ENCODE measurements around the gene VCL. TPM values are rescaled to one million over a fixed set of nuclear protein-coding genes. Genes with fewer than 3 reads are reported as not detected.
"Not testable (repeated sequence)": the region's sequence is repeated elsewhere in the genome, so short reads cannot be mapped to it uniquely, and the experiment has no call there.

The VCL gene
- total RNA-seq, 2 experiments from 2014 or later = 15.6 to 18.5 TPM

DNA sequence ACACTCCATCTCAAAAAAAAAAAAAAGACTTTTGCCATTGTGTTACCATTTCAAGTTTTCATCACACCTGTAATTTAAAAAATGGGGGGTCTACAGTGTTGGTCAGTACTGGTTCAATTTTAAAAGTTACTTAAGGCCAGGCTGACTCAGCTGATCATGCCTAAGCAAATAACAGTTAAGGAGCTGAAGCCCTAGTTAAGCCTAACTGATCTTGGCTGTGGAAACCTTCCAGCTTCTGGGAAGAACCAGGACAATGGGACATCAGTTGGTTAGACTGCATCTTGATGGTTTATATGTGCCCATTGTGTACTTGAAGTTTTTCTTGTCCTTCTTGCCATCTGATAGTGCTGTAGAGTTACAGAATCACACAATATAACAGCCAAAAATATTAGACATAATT, 26.7 kb downstream of the VCL start:
- peaks cover 3% of the 10 kb centered on the region for H3K4me1 Mint-ChIP-seq
- H3K27ac Mint-ChIP-seq = no peak overlapping the region
- POLR2A ChIA-PET = no interaction called here
- ATAC-seq (ENCODE audit: low read depth) = no peak
- H3K27me3 Mint-ChIP-seq = no peaks in the 10 kb centered on the region
- H3K9me3 Mint-ChIP-seq = no peaks in the 10 kb centered on the region
- H3K4me3 Mint-ChIP-seq = no peak overlapping the region
- H3K36me3 Mint-ChIP-seq = peaks cover 4% of the 10 kb centered on the region
- no peak for DNase-seq

DNA sequence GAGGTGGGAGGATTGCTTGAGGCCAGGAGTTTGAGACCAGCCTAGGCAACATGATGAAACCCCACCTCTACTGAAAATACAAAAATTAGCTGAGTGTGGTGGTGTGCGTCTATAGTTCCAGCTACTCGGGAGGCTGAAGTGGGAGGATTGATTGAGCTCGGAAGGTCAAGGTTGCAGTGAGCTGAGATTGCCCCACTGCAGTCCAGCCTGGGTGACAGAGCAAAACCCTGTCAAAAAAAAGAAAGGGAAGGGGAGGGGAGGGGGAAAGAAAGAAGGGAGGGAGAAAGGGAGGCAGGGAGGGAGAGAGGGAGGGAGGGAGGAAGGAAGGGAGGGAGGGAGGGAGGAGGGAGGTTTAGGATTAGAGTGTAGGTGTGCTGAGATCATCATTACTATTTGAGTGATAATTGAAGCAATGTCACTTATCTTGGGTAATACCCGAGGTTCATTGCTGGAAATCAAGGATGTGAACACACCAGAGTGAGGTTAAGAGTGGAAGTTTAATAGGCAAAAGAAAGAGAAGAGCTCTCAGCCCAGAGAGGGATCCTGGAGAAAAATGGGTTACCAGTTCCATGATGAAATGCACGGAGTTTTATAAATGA, 27.6 kb downstream of the VCL start:
- peaks cover 3% of the 10 kb centered on the region for H3K4me1 Mint-ChIP-seq
- ATAC-seq (ENCODE audit: low read depth) (no peak), DNase-seq (no peak)
- H3K27ac Mint-ChIP-seq = no peak overlapping the region
- H3K9me3 Mint-ChIP-seq = no peaks in the 10 kb centered on the region
- no peak overlapping the region for H3K4me3 Mint-ChIP-seq
- H3K27me3 Mint-ChIP-seq = no peaks in the 10 kb centered on the region
- POLR2A ChIA-PET = no interaction called here
- H3K36me3 Mint-ChIP-seq = peaks cover 4% of the 10 kb centered on the region

DNA sequence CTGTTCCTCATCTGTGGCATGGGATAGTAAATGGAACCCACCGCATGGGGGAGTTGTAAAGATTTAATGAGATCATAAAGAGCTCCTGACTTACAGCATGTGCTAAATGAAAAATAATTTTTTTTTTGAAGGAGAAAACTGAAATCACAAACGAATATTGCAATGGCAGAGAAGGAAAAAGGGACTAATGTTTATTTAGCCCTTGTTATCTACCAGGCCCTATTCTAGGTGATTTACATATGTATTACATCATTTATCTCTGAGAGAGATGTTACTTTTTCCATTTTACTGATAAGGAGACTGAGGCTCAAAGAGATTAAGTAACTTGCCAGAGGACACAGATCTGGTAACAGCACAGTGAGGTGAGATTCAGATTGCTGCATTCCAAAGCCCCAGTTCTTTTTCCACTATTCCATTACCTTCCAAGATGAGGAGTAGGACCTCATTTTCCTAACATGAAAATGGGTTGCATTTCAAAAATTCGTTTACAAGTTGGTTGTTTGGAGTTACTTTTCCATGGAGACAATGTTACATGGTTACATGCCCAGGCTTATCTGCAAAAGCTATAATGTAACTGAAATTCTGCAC, 28.6 kb downstream of the VCL start:
- DNase-seq (no peak), ATAC-seq (ENCODE audit: low read depth) (no peak)
- H3K36me3 Mint-ChIP-seq = peaks cover 1% of the 10 kb centered on the region
- H3K27ac Mint-ChIP-seq = no peak overlapping the region
- no peaks in the 10 kb centered on the region for H3K9me3 Mint-ChIP-seq
- peaks cover 3% of the 10 kb centered on the region for H3K4me1 Mint-ChIP-seq
- no peak overlapping the region for H3K4me3 Mint-ChIP-seq
- POLR2A ChIA-PET = no interaction called here
- no peaks in the 10 kb centered on the region for H3K27me3 Mint-ChIP-seq

DNA sequence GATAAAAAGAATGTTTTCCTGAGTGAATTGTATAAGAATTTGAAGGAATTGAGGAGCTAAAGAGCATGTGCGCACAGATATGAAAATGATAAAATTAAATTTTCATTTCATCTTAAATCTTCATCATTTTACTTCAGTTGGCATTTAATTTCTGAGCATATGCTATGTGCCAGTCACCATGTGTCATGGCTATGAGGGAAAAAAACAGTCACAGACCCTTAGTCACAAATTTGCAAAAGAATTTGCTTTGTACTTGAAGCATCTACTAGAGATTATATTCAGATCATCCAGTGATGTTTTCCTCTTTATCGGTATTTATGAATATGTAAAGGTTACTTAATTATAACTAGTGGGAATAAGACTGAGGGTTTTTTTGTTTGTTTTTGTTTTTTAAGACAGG, 29.8 kb downstream of the VCL start:
- Mint-ChIP-seq H3K27me3 (no peaks in the 10 kb centered on the region), H3K36me3 (peaks cover 1% of the 10 kb centered on the region), H3K27ac (no peak overlapping the region), H3K4me3 (no peak overlapping the region), H3K4me1 (peaks cover 3% of the 10 kb centered on the region), H3K9me3 (no peaks in the 10 kb centered on the region)
- DNase-seq (no peak), ATAC-seq (ENCODE audit: low read depth) (no peak)
- POLR2A ChIA-PET = no interaction called here

DNA sequence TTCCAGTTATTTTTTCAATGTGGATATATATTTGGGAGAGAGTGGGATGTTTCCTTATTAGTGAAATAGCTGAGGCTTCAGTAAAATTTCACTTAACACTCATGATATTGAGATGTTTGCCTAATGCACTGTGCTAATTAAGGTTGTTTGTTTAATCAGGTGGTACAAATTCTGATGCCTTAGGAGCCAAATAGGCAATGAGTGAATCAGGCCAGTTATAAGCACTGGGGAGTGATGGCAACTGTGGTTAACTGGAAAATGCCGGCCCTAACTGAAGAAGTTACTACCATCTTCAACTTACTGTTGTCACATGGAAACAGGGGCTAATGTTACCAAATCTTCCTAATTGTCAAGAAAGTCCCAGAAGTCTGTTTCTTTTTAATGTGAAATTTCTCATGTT, 32.0 kb downstream of the VCL start:
- no peak overlapping the region for H3K27ac Mint-ChIP-seq
- POLR2A ChIA-PET = no interaction called here
- peaks cover 5% of the 10 kb centered on the region for H3K4me1 Mint-ChIP-seq

DNA sequence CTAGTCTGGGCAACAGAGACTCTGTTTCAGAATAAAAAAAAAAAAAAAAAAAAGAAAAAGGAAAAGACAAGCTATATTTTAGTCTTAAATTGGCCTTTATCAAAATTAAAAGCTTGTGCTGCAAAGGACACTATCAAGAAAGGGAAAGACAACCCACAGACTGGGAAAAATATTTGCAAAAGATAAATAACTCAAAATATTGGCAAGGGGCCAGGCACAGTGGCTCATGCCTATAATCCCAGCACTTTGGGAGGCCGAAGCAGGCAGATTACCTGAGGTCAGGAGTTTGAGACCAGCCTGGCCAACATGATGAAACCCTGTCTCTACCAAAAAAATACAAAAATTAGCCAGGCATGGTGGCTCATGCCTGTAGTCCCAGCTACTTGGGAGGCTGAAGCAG, 34.3 kb downstream of the VCL start:
- not testable (repeated sequence) for H3K9me3 Mint-ChIP-seq; H3K4me3 Mint-ChIP-seq; DNase-seq; H3K27ac Mint-ChIP-seq; H3K27me3 Mint-ChIP-seq; H3K4me1 Mint-ChIP-seq; H3K36me3 Mint-ChIP-seq; ATAC-seq (ENCODE audit: low read depth)
- POLR2A ChIA-PET = interaction anchor here (0.6 to 0.7 kb wide), 3 partner anchors 15 to 1249 kb away, joined by 3 to 7 read pairs (median 3); no protein-coding TSS in a partner anchor

More for the DNA sequence above, 32.0 kb downstream of the VCL start:
- DNase-seq (no peak), ATAC-seq (ENCODE audit: low read depth) (no peak)
- Mint-ChIP-seq H3K9me3 (no peaks in the 10 kb centered on the region), H3K4me3 (no peak overlapping the region), H3K36me3 (peaks cover 1% of the 10 kb centered on the region), H3K27me3 (no peaks in the 10 kb centered on the region)

DNA sequence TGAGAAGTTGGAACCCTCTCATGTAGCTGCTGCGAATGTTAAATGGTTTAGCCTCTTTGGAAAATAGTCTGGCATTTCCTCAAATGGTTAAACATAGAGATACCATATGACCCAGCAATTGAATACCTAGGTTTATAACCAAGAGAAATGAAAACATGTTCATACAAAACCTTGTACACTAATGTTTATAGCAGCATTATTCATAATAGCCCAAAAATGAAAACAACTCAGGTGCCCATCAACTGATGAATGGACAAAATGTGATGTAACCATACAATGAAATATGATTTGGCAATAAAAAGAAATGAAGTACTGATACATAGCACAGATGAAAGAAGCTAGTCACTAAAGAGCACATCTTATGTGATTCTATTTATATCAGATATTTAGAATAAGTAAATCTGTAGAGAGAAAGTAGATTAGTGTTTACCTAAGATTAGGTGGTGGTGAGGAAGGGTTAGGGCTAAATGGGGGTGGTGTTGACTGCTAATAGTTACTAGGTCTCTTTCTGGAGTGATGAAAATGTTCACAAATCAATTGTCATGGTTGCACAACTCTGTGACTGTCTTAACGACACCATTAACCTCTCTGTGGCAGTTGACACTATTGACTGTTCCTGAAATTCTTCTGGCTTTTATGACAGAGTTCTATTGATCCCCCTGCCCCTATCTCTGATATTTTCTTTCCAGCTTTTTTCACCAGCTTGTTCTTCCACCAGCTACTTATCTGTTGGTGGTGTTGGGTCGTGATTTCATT, 35.2 kb downstream of the VCL start:
- H3K36me3 Mint-ChIP-seq = no peaks in the 10 kb centered on the region
- ATAC-seq (ENCODE audit: low read depth) (no peak), DNase-seq (no peak)
- H3K27ac Mint-ChIP-seq = no peak overlapping the region
- no peaks in the 10 kb centered on the region for H3K9me3 Mint-ChIP-seq
- POLR2A ChIA-PET = no interaction called here
- no peaks in the 10 kb centered on the region for H3K27me3 Mint-ChIP-seq
- no peak overlapping the region for H3K4me3 Mint-ChIP-seq
- peaks cover 7% of the 10 kb centered on the region for H3K4me1 Mint-ChIP-seq

DNA sequence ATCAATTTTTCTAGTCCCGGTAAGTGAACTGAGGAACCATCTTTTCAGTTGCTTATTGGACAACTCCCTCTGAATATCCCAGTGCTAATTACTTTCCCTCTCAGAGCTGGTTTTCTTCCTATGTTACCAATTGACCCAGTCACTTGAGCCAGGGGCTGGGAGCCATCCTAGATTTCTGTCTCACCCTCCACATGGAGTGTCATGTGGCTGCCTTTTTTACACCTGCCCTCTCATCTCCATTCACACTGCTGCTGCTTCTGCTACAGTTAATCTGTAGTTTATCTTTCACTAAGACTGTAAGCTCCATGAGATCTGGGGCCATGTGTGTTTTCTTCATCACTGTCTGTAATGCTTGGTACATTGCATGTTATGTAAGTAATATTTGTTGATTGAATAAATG, 35.8 kb downstream of the VCL start:
- H3K4me1 Mint-ChIP-seq = peaks cover 7% of the 10 kb centered on the region
- H3K9me3 Mint-ChIP-seq = no peaks in the 10 kb centered on the region
- ATAC-seq (ENCODE audit: low read depth) (no peak), DNase-seq (no peak)
- no peak overlapping the region for H3K27ac Mint-ChIP-seq
- H3K36me3 Mint-ChIP-seq = no peaks in the 10 kb centered on the region
- POLR2A ChIA-PET = no interaction called here
- H3K27me3 Mint-ChIP-seq = no peaks in the 10 kb centered on the region
- H3K4me3 Mint-ChIP-seq = no peak overlapping the region

DNA sequence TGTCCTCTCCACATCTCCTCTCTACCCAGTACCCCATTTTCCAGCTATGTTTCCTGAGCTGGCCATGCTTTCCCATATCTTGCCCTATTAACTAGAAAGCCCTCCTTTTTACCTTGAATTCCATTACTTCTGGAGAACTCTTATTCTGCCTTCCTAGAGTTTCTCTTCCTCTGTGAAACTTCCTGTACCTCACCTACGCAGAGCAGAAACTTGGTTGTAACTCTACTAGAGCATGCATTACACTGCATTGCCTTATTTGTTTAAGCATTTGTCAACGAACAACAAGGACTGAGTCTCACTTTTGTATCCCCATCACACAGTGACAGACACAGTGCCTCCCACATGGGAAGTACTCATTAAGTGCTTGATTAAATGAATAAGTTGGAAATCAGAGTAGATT, 36.4 kb downstream of the VCL start:
- POLR2A ChIA-PET = no interaction called here
- Mint-ChIP-seq H3K27me3 (no peaks in the 10 kb centered on the region), H3K4me3 (no peak overlapping the region), H3K4me1 (peaks cover 6% of the 10 kb centered on the region), H3K9me3 (no peaks in the 10 kb centered on the region), H3K36me3 (no peaks in the 10 kb centered on the region), H3K27ac (no peak overlapping the region)
- ATAC-seq (ENCODE audit: low read depth) (no peak), DNase-seq (no peak)

DNA sequence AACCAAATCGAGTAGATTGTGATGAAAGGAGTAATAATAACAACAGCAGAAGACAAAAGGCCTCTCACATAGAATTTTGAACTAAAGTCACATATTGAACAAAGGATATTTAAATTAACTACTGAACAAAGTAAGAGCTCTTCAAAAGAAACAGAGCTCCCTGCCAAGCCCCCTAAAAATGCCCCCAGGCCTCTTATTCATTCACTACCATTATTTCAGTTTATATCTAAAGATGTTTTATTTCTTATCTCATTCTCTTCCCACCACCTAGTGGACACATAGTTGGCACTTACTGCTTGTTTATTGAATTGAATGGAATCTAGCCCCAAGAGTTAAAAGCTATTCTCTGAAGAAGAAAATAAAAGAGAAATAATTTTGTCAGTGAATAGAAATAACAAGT, 37.4 kb downstream of the VCL start:
- Mint-ChIP-seq H3K4me1 (peaks cover 9% of the 10 kb centered on the region), H3K27ac (no peak overlapping the region), H3K36me3 (no peaks in the 10 kb centered on the region), H3K27me3 (no peaks in the 10 kb centered on the region), H3K4me3 (no peak overlapping the region), H3K9me3 (no peaks in the 10 kb centered on the region)
- no peak for DNase-seq
- ATAC-seq (ENCODE audit: low read depth) = no peak
- POLR2A ChIA-PET = interaction anchor here (0.7 kb wide), 1 partner anchor 78 kb away, joined by 6 read pairs; no protein-coding TSS in a partner anchor

DNA sequence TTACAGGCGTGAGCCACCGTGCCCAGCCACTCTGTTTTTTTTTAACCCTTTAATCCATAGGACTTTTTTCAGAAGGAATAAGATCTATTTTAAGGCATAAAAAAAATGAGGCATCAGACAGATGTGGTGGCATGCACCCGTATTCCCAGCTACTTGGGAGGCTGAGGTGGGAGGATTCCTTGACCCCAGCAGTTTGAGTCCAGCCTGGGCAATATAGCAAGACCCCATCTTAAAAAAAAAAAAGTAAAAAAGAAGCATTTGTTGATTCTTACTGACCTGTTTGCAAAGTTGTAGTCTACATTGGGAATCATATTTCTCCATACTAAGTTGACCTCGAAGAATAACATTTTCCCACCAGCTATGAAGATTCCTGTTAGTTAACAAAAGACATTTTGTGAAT, 38.6 kb downstream of the VCL start:
- ATAC-seq (ENCODE audit: low read depth) (no peak), DNase-seq (no peak)
- H3K36me3 Mint-ChIP-seq = no peaks in the 10 kb centered on the region
- H3K4me3 Mint-ChIP-seq = no peak overlapping the region
- no peaks in the 10 kb centered on the region for H3K27me3 Mint-ChIP-seq
- no peak overlapping the region for H3K27ac Mint-ChIP-seq
- POLR2A ChIA-PET = interaction anchor here (1.2 kb wide), 1 partner anchor 18 kb away, joined by 3 read pairs; no protein-coding TSS in a partner anchor
- no peaks in the 10 kb centered on the region for H3K9me3 Mint-ChIP-seq
- H3K4me1 Mint-ChIP-seq = peaks cover 10% of the 10 kb centered on the region

DNA sequence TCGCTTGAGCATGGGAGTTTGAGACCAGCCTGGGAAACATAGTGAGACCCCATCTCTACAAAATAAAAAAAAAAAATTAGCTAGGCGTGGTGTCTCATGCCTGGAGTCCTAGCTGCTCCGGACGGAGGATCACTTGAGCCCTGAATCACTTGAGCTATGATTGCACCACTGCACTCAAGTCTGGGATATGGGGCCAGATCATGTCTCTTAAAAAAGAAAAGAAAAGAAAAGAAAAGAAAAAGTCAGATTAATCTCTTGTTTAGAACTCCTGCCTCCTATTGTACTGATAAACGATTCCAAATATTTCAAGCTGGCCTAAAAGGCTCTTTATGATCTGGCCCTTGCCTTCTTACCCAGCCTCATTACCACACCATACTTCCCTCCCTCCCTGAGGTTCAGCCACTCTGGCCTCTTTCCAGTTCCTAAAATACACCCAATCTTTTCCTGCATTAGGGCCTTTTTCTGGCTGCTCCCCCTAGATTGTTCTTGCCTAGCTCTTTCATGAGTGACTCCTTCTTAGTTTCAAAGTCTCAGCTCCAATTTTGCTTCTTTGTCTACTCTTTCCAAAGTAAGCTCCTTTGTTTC, 41.7 kb downstream of the VCL start:
- H3K4me3 Mint-ChIP-seq = no peak overlapping the region
- no peak overlapping the region for H3K27ac Mint-ChIP-seq
- H3K27me3 Mint-ChIP-seq = no peaks in the 10 kb centered on the region
- POLR2A ChIA-PET = no interaction called here
- no peaks in the 10 kb centered on the region for H3K36me3 Mint-ChIP-seq
- no peaks in the 10 kb centered on the region for H3K9me3 Mint-ChIP-seq
- DNase-seq (no peak), ATAC-seq (ENCODE audit: low read depth) (no peak)
- peaks cover 6% of the 10 kb centered on the region for H3K4me1 Mint-ChIP-seq

DNA sequence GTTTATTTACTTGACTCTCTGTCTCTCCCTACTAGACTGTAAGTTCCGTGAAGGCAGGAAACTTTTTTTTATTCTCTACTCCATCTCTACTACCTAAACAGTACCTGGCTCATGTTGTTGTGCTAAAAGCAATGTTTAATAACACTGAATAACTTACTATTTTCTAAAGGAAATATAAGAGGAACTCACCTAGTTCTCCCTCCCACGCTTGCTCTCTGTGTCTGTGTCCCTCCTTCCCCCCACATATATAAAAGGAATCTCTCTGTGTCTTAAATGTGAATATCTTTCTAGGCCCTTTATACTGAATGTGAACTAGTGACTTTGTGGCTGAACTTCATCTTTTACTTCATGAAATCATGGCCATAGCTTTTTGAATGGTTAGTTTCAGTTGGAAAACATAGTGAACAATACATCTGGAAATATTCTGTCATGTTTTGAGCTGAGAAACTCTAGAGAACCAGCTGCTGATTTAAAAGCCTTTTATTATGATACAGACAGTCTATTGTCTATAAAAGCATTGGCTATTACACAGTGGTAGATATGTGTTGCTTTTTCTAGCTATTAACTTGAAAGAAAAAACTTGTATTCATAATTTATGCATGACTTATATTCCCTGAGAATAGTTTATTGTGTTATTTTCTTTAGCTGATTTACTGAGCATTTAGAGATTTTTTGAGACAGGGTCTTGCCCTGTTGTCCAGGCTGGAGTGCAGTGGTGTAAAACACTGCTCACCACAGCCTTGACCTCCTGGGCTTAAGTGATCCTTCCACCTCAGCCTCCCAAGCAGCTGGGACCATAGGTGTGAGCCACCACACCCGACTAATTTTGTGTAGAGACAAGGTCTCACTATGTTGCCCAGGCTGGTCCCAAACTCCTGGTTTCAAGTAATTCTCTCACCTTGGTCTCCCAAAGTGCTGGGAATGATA, 42.5 kb downstream of the VCL start:
- H3K4me1 Mint-ChIP-seq = peaks cover 6% of the 10 kb centered on the region
- no peaks in the 10 kb centered on the region for H3K9me3 Mint-ChIP-seq
- H3K4me3 Mint-ChIP-seq = no peak overlapping the region
- no peaks in the 10 kb centered on the region for H3K27me3 Mint-ChIP-seq
- ATAC-seq (ENCODE audit: low read depth) (no peak), DNase-seq (no peak)
- POLR2A ChIA-PET = no interaction called here
- H3K36me3 Mint-ChIP-seq = no peaks in the 10 kb centered on the region
- H3K27ac Mint-ChIP-seq = no peak overlapping the region

All from activated naive CD8-positive, alpha-beta T cell treated with anti-CD3 and anti-CD28 coated beads, Interleukin-2, amount 10 ng/mL, durations not matched to agents 7 days and 5 days (primary cell).